ENCODE results near the gene ROCK1. TPM values are rescaled to one million over a fixed set of nuclear protein-coding genes. Genes with fewer than 3 reads are reported as not detected.

Gene ROCK1
- total RNA-seq, 2 experiments from 2014 or later: 70.6 to 74.3 TPM

DNA sequence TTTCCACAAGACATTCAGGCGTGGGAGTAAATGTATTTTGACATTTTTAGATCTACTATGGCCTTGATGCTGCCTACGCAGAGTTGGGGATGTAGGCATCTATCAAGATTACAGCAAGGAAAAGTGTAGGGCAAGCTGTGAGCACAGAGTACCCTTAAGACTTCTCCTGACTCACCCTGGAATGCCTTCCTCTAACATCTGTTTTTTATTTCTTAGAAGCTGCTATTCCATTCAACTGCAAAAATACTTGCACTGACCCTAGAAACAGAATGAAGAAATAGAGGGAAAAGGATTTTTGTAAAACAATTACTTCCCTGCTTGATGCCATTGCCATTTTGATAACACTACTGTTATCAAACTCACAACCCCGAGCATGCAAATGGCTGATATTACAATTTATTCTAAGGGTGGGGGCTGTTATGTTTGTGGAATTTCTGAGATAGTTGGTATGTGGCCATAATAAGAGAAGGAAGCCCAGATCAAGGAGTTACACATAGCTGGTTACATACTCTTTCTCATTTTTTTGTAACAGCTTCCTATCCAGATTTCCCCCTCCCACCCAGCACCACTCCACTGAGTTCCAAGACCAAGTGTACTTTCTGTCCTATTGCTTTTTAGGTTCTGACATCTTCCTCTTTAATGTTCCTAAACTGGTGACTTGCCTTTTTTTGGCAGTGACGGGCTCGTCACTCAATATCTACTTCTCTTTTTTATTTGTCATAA lies 6.0 kb upstream of the ROCK1 start:
- POLR2A ChIA-PET: no interaction called here
- Mint-ChIP-seq H3K9me3 (no peaks in the 10 kb centered on the region), H3K4me1 (peaks cover 2% of the 10 kb centered on the region), H3K36me3 (no peaks in the 10 kb centered on the region), H3K4me3 (no peak overlapping the region), H3K27me3 (peaks cover 12% of the 10 kb centered on the region), H3K27ac (no peak overlapping the region)
- DNase-seq (no peak), ATAC-seq (ENCODE audit: low read depth) (no peak)

DNA sequence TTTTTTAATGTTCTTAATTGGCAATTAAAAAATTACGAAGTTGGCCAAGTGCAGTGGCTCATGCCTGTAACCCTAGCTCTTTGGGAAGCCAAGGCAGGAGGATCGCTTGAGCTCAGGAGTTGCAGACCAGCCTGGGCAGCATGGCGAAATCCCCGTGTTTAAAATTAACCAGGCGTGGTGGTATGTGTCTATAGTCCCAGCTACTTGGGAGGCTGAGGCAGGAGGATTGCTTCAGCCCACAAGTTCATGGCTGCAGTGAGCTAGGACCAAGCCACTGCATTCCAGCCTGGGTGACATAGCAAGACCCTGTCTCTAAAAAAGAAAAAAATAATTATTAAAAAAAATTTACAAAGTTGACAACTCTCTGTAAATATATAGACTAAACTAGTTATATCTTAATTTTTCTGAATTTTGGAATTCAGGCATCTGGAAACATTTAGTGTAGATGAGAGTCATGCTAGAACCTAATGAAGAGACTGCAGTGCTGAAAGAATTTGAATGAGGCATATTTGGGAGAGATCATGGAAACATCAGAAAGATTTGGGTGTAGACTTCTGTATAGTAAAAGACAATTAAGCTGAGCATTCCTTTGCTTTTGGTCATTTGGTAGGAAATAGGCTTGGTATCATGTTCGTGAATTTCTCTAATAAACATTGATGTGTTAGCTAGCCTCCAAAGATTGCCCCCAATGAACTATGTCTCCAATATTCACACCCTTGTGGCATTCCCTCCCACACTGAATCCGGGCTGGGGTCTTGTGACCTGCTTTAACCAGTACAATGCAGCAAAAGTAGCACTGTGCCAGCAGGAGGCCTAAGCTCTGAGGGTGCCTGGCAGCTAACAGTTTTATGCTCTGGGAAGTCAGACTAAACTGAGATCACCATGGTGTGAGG lies 4.2 kb upstream of the ROCK1 start:
- Mint-ChIP-seq H3K27ac (no peak overlapping the region), H3K36me3 (no peaks in the 10 kb centered on the region), H3K4me3 (no peak overlapping the region), H3K27me3 (peaks cover 12% of the 10 kb centered on the region), H3K9me3 (no peaks in the 10 kb centered on the region), H3K4me1 (peaks cover 6% of the 10 kb centered on the region)
- DNase-seq (no peak), ATAC-seq (ENCODE audit: low read depth) (no peak)
- POLR2A ChIA-PET: no interaction called here

DNA sequence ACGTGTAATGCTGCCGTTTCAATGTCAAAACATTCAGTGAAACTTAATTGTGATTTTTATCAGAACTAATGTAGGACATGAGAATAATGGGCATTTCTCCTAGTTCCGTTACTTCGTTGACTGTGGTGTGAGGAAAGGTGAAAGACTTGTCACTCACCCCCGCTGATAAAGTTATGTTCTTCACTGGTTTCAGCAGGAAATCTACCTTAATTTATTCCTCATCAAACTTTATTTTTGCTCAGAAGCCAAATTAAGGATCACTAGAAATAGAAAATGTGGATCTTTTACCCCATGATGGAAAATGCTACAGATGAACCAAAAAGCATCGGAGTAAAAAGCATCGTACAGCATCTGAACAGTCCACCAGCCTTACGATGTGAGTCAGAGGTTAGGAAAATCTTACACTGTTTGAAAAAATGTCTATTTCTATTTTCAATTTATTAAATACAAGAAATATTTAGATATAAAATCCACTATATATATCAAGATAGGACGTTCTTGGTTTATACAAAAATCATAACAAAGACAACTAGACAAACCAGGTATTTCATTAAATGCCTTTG lies 1.0 kb upstream of the ROCK1 start:
- H3K9me3 Mint-ChIP-seq: no peaks in the 10 kb centered on the region
- H3K4me3 Mint-ChIP-seq: no peak overlapping the region
- no peak overlapping the region for H3K27ac Mint-ChIP-seq
- ATAC-seq (ENCODE audit: low read depth) (no peak), DNase-seq (no peak)
- peaks cover 6% of the 10 kb centered on the region for H3K4me1 Mint-ChIP-seq
- H3K27me3 Mint-ChIP-seq: peaks cover 4% of the 10 kb centered on the region
- POLR2A ChIA-PET: interaction anchor here (0.5 to 1.8 kb wide), 2 partner anchors 10 to 41 kb away, joined by 3 to 14 read pairs; no protein-coding TSS in a partner anchor
- no peaks in the 10 kb centered on the region for H3K36me3 Mint-ChIP-seq

DNA sequence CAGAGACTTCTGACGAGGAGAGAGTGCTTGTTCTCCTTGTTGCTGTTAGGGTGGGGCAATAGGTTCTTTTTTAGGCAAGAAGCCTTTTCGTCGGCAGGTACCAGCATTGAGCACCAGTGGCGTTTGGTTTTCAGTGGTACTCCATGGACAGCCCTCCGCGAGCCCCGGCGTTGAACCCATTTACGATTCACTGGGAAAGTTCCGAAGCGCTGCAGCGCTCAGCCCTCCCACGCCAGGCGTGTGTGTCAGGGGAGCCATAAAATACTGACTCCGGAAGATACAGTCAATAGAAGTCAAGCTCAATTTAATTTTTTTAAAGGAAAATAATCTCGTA lies 494 bp upstream of the ROCK1 start:
- no peak for ATAC-seq (ENCODE audit: low read depth)
- Mint-ChIP-seq H3K27ac (peak overlapping the region; percentile 84), H3K4me1 (peaks cover 10% of the 10 kb centered on the region), H3K27me3 (peaks cover 4% of the 10 kb centered on the region), H3K36me3 (peaks cover 4% of the 10 kb centered on the region), H3K4me3 (no peak overlapping the region), H3K9me3 (no peaks in the 10 kb centered on the region)
- POLR2A ChIA-PET: interaction anchor here (0.5 to 1.8 kb wide), 6 partner anchors 11 to 488 kb away, joined by 3 to 14 read pairs (median 4); partner anchors contain the start of gene ESCO1
- no peak for DNase-seq

DNA sequence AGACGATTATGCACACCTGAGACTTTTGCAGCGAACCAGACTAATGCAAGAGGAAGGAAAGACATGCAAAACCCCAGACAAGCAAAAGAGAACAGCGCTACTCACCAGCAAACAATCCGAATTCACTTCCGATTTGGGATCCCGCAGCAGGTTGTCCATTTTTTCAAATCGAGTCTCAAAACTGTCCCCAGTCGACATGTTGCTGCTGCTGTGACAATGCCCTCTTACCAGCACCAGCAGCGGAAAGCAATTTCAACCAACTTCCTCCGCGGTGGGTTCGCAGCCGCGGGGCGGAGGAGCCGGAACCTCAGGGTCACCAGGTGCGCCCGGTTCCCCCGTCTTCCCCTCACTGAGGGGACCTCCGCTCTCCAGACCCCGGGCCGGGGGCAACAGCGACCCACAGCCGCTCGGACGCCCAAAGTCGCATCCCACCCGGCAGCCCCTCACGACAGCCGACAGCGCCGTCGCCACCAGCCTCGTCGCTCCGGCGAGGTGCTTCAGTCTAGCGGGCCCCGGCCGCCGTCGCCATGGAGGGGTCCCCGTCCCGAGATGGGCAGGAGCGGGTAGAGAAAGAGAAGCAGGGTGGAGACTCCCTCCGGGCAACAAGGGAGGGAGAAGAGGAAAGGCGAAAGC lies 784 bp downstream of the ROCK1 start:
- Mint-ChIP-seq H3K4me1 (peaks cover 17% of the 10 kb centered on the region), H3K9me3 (no peaks in the 10 kb centered on the region), H3K36me3 (peaks cover 6% of the 10 kb centered on the region), H3K4me3 (no peak overlapping the region), H3K27ac (peak overlapping the region; percentile 96), H3K27me3 (no peaks in the 10 kb centered on the region)
- POLR2A ChIA-PET: interaction anchor here (0.8 to 1.8 kb wide), 5 partner anchors 12 to 490 kb away, joined by 3 to 14 read pairs (median 4); partner anchors contain the start of gene ESCO1
- peak; percentile 80 for DNase-seq
- ATAC-seq (ENCODE audit: low read depth): peak; percentile 41

DNA sequence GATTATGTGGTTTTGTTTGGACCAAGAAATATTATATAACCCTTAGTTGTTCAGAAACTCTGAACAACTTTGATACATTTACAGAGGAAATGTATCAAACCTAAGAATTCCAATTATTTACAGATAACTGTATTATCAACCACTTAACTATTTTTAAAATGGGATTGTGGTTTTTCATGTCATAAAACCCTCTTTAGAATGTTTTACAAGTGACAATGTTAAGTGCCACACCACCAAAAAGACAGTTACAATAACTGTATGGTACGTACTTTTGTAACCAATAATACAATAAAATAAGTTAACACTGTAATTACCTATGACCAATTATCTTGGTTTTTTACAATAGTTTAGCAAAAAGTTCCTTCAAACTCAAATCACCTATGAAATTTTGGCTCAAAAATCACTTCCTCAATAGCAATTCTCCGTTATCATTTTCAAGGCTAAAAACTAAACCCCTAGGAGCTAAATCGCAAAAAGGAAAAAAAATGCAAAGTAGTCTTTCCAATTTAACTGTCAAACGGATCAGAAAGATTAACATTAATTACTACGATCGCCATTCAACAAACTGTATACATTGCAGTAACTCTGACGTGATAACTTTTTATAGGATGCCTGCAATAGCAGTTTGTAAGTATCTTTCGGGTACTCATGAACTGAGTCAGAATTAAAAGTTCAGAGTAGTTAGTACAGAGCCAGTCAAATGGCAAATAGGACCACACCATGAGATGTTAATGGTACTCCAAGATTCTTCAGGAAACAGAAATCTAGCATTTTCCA lies 1.5 kb downstream of the ROCK1 start:
- Mint-ChIP-seq H3K4me1 (peaks cover 22% of the 10 kb centered on the region), H3K27me3 (no peaks in the 10 kb centered on the region), H3K36me3 (peaks cover 6% of the 10 kb centered on the region), H3K27ac (peak overlapping the region; percentile 96), H3K4me3 (no peak overlapping the region), H3K9me3 (no peaks in the 10 kb centered on the region)
- no peak for ATAC-seq (ENCODE audit: low read depth)
- POLR2A ChIA-PET: no interaction called here
- no peak for DNase-seq

DNA sequence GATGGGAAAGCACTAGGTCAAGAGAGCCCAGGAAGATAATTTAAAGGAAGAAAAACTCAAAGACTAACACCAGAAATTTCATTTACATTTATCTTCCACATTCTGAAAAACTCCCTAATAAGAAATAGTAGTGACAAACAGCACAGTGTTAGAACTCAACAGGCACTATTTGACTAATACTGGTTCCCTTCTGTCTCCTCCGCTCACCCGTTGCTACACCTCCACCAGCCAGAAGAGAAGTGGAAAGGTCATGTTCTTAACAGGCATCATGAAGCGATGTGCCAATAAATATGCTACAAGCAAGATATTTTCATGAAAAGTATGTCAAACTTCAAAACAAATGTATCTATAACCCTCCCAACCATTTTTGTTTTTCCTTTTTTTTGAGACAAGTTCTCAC lies 5.7 kb downstream of the ROCK1 start:
- no peaks in the 10 kb centered on the region for H3K9me3 Mint-ChIP-seq
- no peaks in the 10 kb centered on the region for H3K27me3 Mint-ChIP-seq
- H3K4me1 Mint-ChIP-seq: peaks cover 28% of the 10 kb centered on the region
- ATAC-seq (ENCODE audit: low read depth) (no peak), DNase-seq (no peak)
- H3K27ac Mint-ChIP-seq: no peak overlapping the region
- H3K4me3 Mint-ChIP-seq: peak overlapping the region; percentile 1
- H3K36me3 Mint-ChIP-seq: peaks cover 9% of the 10 kb centered on the region
- POLR2A ChIA-PET: no interaction called here

DNA sequence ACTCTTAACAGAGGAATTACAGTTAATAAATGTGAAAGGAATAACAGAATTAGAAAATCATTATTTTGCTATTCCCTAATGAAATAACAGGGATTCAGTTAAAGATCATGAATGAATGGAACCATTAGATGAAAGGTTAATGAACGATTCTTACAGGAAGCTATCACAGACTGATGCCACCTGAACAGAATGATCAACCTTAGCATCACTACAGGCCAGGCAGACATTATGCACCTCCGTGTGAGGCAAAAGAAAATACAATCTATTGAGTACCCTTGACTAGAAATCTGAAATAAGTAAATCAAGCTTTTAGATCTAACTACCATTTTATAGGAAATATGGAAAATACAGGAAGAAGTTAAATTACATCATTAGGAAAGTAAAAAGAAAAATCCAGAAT lies 10.4 kb downstream of the ROCK1 start:
- ATAC-seq (ENCODE audit: low read depth) (no peak), DNase-seq (no peak)
- peaks cover 10% of the 10 kb centered on the region for H3K36me3 Mint-ChIP-seq
- H3K27ac Mint-ChIP-seq: no peak overlapping the region
- no peaks in the 10 kb centered on the region for H3K27me3 Mint-ChIP-seq
- H3K4me3 Mint-ChIP-seq: no peak overlapping the region
- H3K4me1 Mint-ChIP-seq: peaks cover 35% of the 10 kb centered on the region
- no peaks in the 10 kb centered on the region for H3K9me3 Mint-ChIP-seq
- POLR2A ChIA-PET: no interaction called here

DNA sequence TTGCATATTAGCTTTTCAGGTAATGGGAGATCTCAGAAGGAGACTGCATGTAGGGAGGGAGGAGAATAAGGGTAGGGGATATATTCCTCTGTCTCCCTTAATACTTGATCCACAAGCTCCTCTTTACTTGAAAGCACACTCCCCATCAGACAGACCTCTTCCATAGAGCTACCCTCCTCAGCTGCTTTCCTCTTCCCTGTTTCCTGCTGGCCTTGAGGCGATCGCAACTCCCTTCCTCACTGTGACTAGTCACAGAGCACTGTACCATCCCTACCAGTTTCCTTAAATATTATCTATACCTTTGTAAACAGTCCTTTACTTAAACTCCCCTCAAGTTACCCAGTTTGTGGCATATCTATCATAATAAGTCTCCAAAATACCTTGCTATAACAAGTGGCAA lies 10.9 kb downstream of the ROCK1 start:
- Mint-ChIP-seq H3K9me3 (no peaks in the 10 kb centered on the region), H3K4me3 (no peak overlapping the region), H3K4me1 (peaks cover 32% of the 10 kb centered on the region), H3K27ac (no peak overlapping the region), H3K27me3 (no peaks in the 10 kb centered on the region), H3K36me3 (peaks cover 10% of the 10 kb centered on the region)
- DNase-seq: no peak
- no peak for ATAC-seq (ENCODE audit: low read depth)
- POLR2A ChIA-PET: interaction anchor here (0.8 kb wide), 1 partner anchor 8 kb away, joined by 3 read pairs; no protein-coding TSS in a partner anchor

DNA sequence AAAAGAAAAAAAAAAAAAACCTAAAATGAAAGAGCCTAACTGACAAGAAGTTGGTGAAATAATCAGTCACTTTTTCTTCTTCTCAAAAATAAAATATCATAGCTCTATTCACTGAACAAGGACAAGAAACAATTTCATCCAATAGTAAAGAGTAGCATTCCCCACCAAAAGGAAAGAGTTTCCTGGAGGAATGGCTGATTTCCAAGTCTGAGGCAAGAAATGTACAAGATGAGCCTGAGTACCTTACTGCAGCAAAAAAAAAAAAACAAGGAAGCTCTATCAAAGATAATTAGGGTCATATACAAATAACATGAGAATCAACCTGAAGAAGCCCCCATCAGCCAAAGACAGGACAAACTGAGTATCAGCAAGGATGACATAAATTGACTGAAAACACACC lies 11.5 kb downstream of the ROCK1 start:
- no peak overlapping the region for H3K27ac Mint-ChIP-seq
- peaks cover 3% of the 10 kb centered on the region for H3K9me3 Mint-ChIP-seq
- DNase-seq (no peak), ATAC-seq (ENCODE audit: low read depth) (no peak)
- H3K4me1 Mint-ChIP-seq: peaks cover 32% of the 10 kb centered on the region
- no peak overlapping the region for H3K4me3 Mint-ChIP-seq
- POLR2A ChIA-PET: interaction anchor here (0.8 kb wide), 1 partner anchor 9 kb away, joined by 3 read pairs; no protein-coding TSS in a partner anchor
- no peaks in the 10 kb centered on the region for H3K27me3 Mint-ChIP-seq
- peaks cover 14% of the 10 kb centered on the region for H3K36me3 Mint-ChIP-seq

DNA sequence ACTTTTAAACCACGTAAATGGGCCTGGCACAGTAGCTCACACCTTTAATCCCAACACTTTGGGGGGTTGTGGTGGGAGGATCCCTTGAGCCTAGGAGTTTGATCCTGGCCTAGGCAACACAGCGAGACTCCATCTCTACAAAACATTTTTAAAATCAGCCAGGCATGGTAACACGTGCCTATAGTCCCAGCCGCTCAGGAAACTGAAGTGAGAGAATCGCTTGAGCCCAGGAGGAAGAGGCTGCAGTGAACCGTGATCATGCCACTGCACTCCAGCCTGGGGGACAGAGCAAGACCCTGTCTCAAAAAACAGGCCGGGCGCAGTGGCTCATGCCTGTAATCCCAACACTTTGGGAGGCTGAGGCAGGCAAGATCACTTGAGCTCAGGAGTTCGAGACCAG lies 12.2 kb downstream of the ROCK1 start:
- no peak overlapping the region for H3K27ac Mint-ChIP-seq
- DNase-seq: no peak
- H3K36me3 Mint-ChIP-seq: peaks cover 19% of the 10 kb centered on the region
- H3K4me3 Mint-ChIP-seq: no peak overlapping the region
- peaks cover 5% of the 10 kb centered on the region for H3K9me3 Mint-ChIP-seq
- no peak for ATAC-seq (ENCODE audit: low read depth)
- peaks cover 29% of the 10 kb centered on the region for H3K4me1 Mint-ChIP-seq
- H3K27me3 Mint-ChIP-seq: no peaks in the 10 kb centered on the region
- POLR2A ChIA-PET: no interaction called here

DNA sequence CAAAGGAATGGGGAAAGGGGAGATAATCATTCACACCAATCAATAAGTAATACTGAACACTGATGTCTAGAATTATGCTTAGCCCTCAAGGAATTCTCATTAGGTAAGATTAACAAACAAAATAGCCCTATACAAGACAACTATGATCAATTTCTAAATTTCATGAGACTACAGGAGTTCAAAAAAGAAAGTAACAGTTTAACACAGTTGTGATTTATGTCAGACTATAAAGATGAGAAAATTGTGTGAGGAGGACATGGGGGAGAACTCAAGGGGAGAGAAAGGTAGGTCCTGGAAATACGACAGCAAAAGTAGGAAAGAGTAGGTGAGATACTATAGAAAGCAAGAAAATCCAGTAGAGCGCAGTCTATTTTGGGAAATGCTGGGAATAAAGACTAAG lies 14.9 kb downstream of the ROCK1 start:
- no peak for ATAC-seq (ENCODE audit: low read depth)
- POLR2A ChIA-PET: no interaction called here
- peaks cover 33% of the 10 kb centered on the region for H3K36me3 Mint-ChIP-seq
- no peak overlapping the region for H3K4me3 Mint-ChIP-seq
- peaks cover 24% of the 10 kb centered on the region for H3K4me1 Mint-ChIP-seq
- H3K27ac Mint-ChIP-seq: no peak overlapping the region
- H3K27me3 Mint-ChIP-seq: no peaks in the 10 kb centered on the region
- H3K9me3 Mint-ChIP-seq: peaks cover 7% of the 10 kb centered on the region
- DNase-seq: no peak

Data from activated naive CD8-positive, alpha-beta T cell treated with anti-CD3 and anti-CD28 coated beads, Interleukin-2, amount 10 ng/mL, durations not matched to agents 7 days and 5 days (primary cell).